Ishikawa (cell line): ENCODE measurements around the gene TBC1D17.

Experiments used
- CEBPB ChIP-seq: IDR thresholded peaks from 2 replicates; pipeline ENCODE4 v1.6.1; 2012
- CREB1 ChIP-seq: IDR thresholded peaks from 2 replicates; pipeline ENCODE4 v1.6.1; 2012; ENCODE audit warnings: low read depth
- EGR1 ChIP-seq: IDR thresholded peaks from 2 replicates; pipeline ENCODE4 v1.6.1; 2012
- EP300 ChIP-seq: IDR thresholded peaks from 2 replicates; pipeline ENCODE4 v1.6.1; 2012; ENCODE audit warnings: borderline replicate concordance
- FOXM1 ChIP-seq: IDR thresholded peaks from 2 replicates; pipeline ENCODE4 v1.6.1; 2012; ENCODE audit warnings: low read depth, borderline replicate concordance
- NFIC ChIP-seq: IDR thresholded peaks from 2 replicates; pipeline ENCODE4 v1.6.1; 2012
- RAD21 ChIP-seq: IDR thresholded peaks from 2 replicates; pipeline ENCODE4 v1.6.1; 2012; ENCODE audit warnings: low read depth
- TAF1 ChIP-seq: IDR thresholded peaks from 2 replicates; pipeline ENCODE4 v1.6.1; 2012; ENCODE audit warnings: low read depth, mild to moderate bottlenecking
- TCF12 ChIP-seq: IDR thresholded peaks from 2 replicates; pipeline ENCODE4 v1.6.1; 2012; ENCODE audit warnings: low read depth
- TEAD4 ChIP-seq: IDR thresholded peaks from 2 replicates; pipeline ENCODE4 v1.6.1; 2012
- YY1 ChIP-seq: IDR thresholded peaks from 2 replicates; pipeline ENCODE4 v1.6.1; 2012; ENCODE audit warnings: low read depth
- ZBTB7A ChIP-seq: IDR thresholded peaks from 2 replicates; pipeline ENCODE4 v1.6.1; 2012; ENCODE audit warnings: low read depth
- TF ChIP-seq, protein P1 (sequence below): IDR thresholded peaks from 2 replicates; pipeline ENCODE4 v1.6.1; 2012; ENCODE audit warnings: low read depth, mild to moderate bottlenecking
- TF ChIP-seq, protein P2 (sequence below): IDR thresholded peaks from 2 replicates; pipeline ENCODE4 v1.6.1; 2012
- TF ChIP-seq, protein P3 (sequence below): IDR thresholded peaks from 2 replicates; pipeline ENCODE4 v1.6.1; 2012

The TBC1D17 gene

DNA sequence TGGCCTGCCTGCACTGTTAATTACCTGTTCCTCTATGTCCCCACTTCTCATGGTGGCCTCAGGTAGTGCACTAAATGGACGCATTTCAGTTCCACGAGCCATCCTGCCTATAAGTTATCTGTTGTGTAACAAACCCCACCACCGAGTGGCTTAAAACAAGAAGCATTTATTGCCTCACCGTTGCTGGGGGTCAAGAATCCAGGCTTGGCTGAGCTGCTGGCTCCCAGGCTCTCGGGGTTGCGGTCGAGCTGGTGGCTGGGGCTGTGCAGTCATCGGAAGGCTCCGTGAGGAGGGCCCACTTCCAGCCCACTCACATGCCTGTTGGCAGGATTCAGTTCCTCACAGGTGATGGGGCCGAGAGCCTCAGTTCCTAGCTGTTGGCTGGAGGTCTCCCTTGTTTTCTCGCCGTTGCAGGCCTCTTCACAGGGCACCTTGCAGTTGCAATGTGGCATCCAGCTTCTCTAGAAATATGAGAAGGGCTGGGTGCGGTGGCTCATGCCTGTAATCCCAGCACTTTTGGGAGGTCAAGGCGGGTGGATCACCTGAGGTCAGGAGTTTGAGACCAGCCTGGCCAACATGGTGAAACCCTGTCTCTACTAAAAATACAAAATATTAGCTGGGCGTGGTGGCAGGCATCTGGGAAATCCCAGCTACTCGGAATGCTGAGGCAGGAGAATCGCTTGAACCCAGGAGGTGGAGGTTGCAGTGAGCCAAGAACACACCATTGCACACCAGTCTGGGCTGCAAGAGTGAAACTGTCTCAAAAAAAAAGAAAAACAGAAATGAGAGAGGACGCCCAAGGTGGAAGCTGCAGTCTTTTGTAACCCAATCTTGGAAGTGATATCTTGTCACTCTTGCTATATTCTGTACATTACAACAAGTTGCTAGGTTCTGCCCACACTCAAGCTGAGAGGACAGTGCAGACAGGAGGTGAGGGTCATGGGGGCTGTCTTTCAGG is 33.1 kb upstream of the TBC1D17 start:
- no peak for TF ChIP-seq CEBPB
- no peak for TF ChIP-seq ZBTB7A
- TF ChIP-seq, protein P1, sequence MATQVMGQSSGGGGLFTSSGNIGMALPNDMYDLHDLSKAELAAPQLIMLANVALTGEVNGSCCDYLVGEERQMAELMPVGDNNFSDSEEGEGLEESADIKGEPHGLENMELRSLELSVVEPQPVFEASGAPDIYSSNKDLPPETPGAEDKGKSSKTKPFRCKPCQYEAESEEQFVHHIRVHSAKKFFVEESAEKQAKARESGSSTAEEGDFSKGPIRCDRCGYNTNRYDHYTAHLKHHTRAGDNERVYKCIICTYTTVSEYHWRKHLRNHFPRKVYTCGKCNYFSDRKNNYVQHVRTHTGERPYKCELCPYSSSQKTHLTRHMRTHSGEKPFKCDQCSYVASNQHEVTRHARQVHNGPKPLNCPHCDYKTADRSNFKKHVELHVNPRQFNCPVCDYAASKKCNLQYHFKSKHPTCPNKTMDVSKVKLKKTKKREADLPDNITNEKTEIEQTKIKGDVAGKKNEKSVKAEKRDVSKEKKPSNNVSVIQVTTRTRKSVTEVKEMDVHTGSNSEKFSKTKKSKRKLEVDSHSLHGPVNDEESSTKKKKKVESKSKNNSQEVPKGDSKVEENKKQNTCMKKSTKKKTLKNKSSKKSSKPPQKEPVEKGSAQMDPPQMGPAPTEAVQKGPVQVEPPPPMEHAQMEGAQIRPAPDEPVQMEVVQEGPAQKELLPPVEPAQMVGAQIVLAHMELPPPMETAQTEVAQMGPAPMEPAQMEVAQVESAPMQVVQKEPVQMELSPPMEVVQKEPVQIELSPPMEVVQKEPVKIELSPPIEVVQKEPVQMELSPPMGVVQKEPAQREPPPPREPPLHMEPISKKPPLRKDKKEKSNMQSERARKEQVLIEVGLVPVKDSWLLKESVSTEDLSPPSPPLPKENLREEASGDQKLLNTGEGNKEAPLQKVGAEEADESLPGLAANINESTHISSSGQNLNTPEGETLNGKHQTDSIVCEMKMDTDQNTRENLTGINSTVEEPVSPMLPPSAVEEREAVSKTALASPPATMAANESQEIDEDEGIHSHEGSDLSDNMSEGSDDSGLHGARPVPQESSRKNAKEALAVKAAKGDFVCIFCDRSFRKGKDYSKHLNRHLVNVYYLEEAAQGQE: no peak
- no peak for TF ChIP-seq NFIC
- no peak for TF ChIP-seq CREB1
- TF ChIP-seq EGR1: no peak

DNA sequence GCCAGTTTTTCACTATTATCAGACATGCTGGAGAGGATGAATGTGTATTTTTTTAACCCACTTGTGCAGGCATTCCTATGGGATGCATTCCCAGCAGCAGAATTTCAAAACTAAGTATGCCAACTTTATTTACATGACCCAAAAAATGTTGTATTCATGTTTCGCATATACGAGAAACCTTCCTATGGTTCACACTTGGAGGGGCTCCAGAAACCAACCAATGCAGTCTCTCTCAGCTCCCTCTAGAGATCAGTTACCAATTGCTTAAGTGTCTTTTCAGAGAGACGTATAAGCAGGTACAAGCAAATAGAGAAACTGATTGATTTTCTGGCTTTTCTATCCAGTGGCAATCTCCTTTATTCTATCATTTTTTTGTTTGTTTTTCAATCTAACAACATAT is 32.1 kb upstream of the TBC1D17 start:
- no peak for TF ChIP-seq ZBTB7A
- no peak for TF ChIP-seq TEAD4
- TF ChIP-seq RAD21: no peak
- no peak for TF ChIP-seq YY1
- no peak for TF ChIP-seq TCF12
- TF ChIP-seq CEBPB: no peak
- no peak for TF ChIP-seq FOXM1
- no peak for TF ChIP-seq NFIC
- TF ChIP-seq TAF1: no peak
- no peak for TF ChIP-seq CREB1
- no peak for TF ChIP-seq EGR1
- TF ChIP-seq, protein P2, sequence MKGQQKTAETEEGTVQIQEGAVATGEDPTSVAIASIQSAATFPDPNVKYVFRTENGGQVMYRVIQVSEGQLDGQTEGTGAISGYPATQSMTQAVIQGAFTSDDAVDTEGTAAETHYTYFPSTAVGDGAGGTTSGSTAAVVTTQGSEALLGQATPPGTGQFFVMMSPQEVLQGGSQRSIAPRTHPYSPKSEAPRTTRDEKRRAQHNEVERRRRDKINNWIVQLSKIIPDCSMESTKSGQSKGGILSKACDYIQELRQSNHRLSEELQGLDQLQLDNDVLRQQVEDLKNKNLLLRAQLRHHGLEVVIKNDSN: no peak
- TF ChIP-seq, protein P3, sequence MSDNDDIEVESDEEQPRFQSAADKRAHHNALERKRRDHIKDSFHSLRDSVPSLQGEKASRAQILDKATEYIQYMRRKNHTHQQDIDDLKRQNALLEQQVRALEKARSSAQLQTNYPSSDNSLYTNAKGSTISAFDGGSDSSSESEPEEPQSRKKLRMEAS: no peak
- TF ChIP-seq EP300: no peak
- TF ChIP-seq, protein P1: no peak

DNA sequence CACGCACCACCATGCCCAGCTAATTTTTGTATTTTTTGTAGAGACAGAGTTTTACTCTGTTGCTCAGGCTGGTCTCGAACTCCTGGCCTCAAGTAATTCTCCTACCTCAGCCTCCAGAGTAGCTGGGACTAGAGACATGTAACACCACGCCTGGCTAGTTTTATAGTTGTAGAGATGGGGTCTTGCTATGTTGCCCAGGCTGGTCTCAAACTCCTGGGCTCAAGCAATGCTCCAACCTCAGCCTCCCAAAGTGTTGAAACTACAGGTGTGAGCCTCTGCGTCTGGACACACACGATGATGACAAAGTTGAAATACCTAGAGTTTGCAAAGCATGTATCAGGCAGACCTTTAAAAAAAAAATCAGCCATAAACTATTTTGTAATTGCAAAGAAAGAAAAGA is 31.1 kb upstream of the TBC1D17 start:
- TF ChIP-seq YY1: no peak
- no peak for TF ChIP-seq FOXM1
- no peak for TF ChIP-seq CEBPB
- TF ChIP-seq, protein P1: no peak
- TF ChIP-seq TEAD4: no peak
- no peak for TF ChIP-seq EGR1
- no peak for TF ChIP-seq EP300
- no peak for TF ChIP-seq ZBTB7A
- TF ChIP-seq RAD21: no peak
- no peak for TF ChIP-seq TAF1
- no peak for TF ChIP-seq NFIC
- TF ChIP-seq TCF12: no peak
- TF ChIP-seq, protein P3: no peak
- TF ChIP-seq, protein P2: no peak
- TF ChIP-seq CREB1: no peak
